NOMO-1 treated with dmso at 0.1 percent for 144 hours (cell line): ENCODE measurements around the gene SYCP2.
A peak's percentile ranks its signal among the peaks of the same experiment; 100 is the strongest.
"Not testable (repeated sequence)": the region's sequence is repeated elsewhere in the genome, so short reads cannot be mapped to it uniquely, and the experiment has no call there.

ENCODE experiments used
- DNase-seq: peaks from one replicate; lab custom pipeline; 2025; ENCODE audit not compliant: unreplicated experiment; lab: John Stamatoyannopoulos, UW

The SYCP2 gene, protein sequence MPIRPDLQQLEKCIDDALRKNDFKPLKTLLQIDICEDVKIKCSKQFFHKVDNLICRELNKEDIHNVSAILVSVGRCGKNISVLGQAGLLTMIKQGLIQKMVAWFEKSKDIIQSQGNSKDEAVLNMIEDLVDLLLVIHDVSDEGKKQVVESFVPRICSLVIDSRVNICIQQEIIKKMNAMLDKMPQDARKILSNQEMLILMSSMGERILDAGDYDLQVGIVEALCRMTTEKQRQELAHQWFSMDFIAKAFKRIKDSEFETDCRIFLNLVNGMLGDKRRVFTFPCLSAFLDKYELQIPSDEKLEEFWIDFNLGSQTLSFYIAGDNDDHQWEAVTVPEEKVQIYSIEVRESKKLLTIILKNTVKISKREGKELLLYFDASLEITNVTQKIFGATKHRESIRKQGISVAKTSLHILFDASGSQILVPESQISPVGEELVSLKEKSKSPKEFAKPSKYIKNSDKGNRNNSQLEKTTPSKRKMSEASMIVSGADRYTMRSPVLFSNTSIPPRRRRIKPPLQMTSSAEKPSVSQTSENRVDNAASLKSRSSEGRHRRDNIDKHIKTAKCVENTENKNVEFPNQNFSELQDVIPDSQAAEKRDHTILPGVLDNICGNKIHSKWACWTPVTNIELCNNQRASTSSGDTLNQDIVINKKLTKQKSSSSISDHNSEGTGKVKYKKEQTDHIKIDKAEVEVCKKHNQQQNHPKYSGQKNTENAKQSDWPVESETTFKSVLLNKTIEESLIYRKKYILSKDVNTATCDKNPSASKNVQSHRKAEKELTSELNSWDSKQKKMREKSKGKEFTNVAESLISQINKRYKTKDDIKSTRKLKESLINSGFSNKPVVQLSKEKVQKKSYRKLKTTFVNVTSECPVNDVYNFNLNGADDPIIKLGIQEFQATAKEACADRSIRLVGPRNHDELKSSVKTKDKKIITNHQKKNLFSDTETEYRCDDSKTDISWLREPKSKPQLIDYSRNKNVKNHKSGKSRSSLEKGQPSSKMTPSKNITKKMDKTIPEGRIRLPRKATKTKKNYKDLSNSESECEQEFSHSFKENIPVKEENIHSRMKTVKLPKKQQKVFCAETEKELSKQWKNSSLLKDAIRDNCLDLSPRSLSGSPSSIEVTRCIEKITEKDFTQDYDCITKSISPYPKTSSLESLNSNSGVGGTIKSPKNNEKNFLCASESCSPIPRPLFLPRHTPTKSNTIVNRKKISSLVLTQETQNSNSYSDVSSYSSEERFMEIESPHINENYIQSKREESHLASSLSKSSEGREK (N-terminal part only)

DNA sequence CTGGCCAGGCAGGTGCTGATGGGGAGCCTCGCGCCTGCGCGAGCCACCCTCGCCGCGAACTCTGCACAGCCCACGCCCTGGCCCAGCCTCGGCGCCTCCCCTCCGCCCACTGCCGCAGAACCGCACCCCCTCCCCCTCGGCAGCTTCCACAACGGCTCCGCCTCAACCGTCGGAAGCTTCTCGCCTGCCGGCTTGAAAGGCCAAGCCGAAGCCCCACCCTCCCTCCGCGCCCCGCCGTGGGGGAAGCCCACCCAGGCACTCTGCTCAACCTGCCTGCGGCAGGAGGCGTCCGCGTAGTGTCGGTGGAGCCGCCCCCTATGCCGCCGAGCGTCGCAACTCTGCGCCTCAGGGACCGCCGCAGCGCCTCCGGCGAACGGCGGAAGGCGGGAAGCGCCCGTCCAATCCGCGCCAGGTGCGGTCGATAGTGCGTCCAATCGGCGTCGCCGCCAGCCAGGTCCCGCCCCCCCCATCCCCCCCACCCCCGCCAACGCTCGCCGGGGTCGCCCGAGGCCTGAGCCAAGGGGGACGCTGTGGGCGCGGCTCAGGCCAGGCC, at the start of gene SYCP2:
Gene SYCP2, minus strand, starts transcription at position 342 of the 553 bp plus-strand sequence. CDS start 11,224 bp downstream, outside the sequence.
- DNase-seq = no peak

GRCh38 chr20:59983076-59983475, 49.6 kb upstream of the SYCP2 start:
- no peak for DNase-seq

GRCh38 chr20:59977086-59977485, 43.6 kb upstream of the SYCP2 start:
- no peak for DNase-seq

GRCh38 chr20:59976156-59976782, 42.8 kb upstream of the SYCP2 start:
- no peak for DNase-seq

DNA sequence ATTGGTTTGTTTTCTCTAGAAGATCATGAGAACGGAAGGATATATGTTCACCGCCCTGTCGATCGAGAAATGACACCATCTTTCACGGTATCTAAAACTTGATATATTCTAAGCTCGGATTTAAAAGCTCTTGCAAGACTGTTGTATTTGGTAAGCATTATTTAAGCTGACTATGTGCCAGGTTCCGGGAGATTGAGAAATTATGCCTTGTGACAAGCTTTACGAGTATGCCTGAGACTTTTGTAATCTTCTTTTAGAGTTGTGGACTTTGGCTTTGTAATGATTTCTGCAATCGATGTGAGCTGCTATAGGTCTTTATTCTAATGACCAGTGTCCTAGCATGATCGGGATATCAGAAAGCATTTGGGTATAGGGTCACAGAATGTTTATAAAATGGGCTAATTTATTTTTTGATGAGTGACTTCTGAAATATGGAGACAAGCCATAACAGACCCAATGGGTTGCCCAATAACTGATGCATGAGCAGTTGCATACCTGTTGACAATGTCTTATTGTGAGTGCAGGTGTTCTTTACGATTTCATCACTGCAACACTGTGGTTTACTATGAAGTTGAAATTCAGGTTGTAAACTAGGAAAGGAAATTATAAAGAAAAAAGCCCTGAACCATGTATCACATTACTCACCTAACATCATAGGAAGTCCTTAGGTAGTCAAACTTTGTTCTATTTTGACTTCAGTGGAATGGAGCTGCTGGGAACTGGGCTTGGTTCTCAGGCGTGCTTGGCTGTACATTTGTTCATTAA, 38.8 kb upstream of the SYCP2 start:
- no peak for DNase-seq

DNA sequence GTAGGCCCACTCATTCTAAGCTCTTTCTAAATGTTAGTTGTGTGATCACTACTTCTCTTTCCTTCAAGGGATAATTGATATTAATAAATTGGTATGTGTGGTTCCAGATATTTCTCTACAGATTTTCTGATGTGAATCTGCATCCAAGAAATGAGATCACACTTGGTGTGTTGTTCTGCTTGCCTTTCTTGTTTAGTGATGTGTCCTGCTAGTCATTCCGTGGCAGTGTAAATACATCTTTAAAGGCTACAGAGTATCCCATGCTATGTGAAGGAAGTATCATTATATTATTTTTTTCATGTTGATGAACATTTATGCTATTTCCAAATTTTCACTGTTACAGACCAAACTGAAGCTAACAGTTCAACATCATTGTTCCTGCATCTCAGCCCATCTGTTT, 38.0 kb upstream of the SYCP2 start:
- no peak for DNase-seq

- DNase-seq = no peak
Measured at GRCh38 chr20:59966428-59966827, 33.0 kb upstream of the SYCP2 start.

- DNase-seq = no peak
Measured at GRCh38 chr20:59962155-59962554, 28.7 kb upstream of the SYCP2 start.

- DNase-seq = no peak
Measured at GRCh38 chr20:59961423-59961822, 28.0 kb upstream of the SYCP2 start.

- DNase-seq = no peak
Measured at GRCh38 chr20:59958626-59959025, 25.2 kb upstream of the SYCP2 start.

DNA sequence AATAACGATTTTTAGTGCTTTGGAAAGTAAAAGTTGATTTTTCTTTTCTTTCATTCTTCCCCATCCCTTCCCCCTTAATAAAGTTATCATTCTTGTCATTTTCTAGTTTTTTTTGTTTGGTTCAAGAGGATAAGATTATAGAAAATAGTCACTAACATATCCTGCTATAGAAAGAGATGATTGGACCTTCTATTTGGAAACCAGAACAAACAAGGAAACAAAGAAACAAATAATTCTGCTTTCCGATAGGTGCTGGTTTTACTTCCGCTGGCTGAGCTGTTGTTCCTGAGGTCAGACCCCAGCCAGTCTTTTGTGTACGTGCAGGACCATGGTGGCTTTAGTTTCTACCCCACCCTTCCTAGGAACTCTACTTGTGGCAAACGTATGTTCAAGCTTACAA, 24.7 kb upstream of the SYCP2 start, which contains the start of gene CDH26:
Gene CDH26, plus strand, starts transcription at position 301 of the 400 bp plus-strand sequence. CDS start 304 bp downstream, outside the sequence.
- no peak for DNase-seq

GRCh38 chr20:59957568-59957967, 24.1 kb upstream of the SYCP2 start:
- DNase-seq = not testable (repeated sequence)

DNA sequence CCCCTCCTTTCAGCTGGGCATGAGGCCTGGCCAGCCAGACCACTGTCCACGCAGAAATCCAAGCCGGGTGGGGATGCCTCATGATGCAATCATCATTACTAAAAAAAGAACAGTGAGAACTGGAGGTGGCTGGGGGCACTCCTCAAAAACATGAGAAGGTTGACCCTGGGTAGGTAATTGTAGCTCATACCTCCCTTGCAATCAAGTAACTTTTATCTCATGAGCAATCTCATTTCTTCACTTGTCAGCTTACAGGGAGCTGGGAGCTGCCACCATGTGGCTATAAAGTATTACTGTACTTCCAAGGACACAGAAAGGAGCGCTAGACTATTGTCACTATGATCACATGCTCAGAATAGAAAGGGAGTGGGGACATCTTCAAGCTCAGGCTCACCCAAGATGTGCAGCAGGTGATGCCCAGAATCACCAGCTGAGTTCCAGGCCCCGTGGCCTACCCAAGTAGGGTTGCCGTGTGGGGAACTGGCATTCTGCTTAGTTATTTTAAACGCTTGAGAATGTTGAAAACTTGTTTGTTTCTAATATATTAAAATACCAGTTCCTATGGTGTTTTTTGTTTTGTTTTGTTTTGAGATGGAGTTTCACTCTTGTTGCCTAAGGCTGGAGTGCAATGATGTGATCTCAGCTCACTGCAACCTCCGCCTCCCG, 21.8 kb upstream of the SYCP2 start:
- DNase-seq = peak; percentile 16

GRCh38 chr20:59954718-59955117, 21.3 kb upstream of the SYCP2 start:
- no peak for DNase-seq

DNA sequence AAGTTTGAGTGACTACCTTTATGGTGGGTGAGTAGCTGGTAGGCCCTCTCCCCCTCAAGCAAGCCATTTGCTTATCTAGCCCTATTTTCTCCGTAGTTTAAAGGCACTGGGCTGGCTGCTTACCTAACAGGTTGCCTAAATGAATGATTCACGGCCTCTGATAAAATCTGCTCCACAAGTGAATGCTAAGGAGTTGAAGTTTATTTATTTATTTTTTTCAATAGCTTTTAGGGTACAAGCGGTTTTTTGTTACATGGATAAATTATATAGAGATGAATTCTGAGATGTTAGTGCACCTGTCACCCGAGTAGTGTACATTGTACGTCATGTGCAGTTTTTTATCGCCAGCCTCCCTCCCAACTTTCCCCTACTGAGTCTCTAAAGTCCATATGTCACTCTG, 16.5 kb upstream of the SYCP2 start:
- DNase-seq = no peak

GRCh38 chr20:59948828-59949720, 15.6 kb upstream of the SYCP2 start:
- DNase-seq = no peak

DNA sequence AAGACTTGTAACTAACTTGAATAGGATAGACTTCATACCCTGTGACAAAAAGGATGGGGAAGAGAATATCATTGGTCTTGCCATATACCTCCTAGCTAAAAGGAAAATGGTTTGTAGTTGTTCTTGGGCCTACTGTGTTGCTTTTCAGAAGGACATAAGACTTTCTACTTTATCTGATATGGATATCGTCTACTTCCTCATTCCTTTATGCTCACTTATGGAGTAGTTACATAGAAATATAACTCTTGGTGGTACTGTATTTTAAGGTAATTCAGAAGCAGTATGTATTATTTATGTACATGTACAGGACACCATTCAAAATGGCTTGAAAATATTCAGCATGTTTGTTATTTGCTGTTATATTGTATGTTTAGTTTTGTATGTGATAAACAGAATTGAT, 14.8 kb upstream of the SYCP2 start:
- DNase-seq = no peak

- DNase-seq = no peak
Measured at GRCh38 chr20:59947376-59947775, 13.9 kb upstream of the SYCP2 start.
